ENCODE data around the gene MCAT.
"Not testable (repeated sequence)": the region's sequence is repeated elsewhere in the genome, so short reads cannot be mapped to it uniquely, and the experiment has no call there.

The MCAT gene

GRCh38 chr22:43118024-43118849 is 25.0 kb downstream of the MCAT start:
- no peak for DNase-seq

- DNase-seq: no peak
These were observed 26.3 kb downstream of the MCAT start for GRCh38 chr22:43116932-43117331.

- no peak for DNase-seq
These were observed 28.2 kb downstream of the MCAT start for GRCh38 chr22:43114958-43115357.

- DNase-seq: no peak
These were observed 29.5 kb downstream of the MCAT start for GRCh38 chr22:43113526-43114251.

GRCh38 chr22:43110927-43111623 is 32.1 kb downstream of the MCAT start:
- DNase-seq: no peak

GRCh38 chr22:43110444-43110926 is 32.7 kb downstream of the MCAT start, which contains the start of gene BIK:
BIK (plus strand) TSS chr22:43110750; CDS start chr22:43124023, 13,273 bp downstream.
- DNase-seq: no peak

GRCh38 chr22:43109921-43110443 is 33.2 kb downstream of the MCAT start:
- no peak for DNase-seq

- no peak for DNase-seq
These were observed 33.7 kb downstream of the MCAT start for GRCh38 chr22:43109511-43109910.

GRCh38 chr22:43106302-43106701 is 36.9 kb downstream of the MCAT start:
- no peak for DNase-seq

- DNase-seq: not testable (repeated sequence)
These were observed 38.2 kb downstream of the MCAT start for GRCh38 chr22:43104950-43105349.

GRCh38 chr22:43104056-43104625 is 39.1 kb downstream of the MCAT start:
- not testable (repeated sequence) for DNase-seq

GRCh38 chr22:43101306-43101705 is 41.9 kb downstream of the MCAT start:
- DNase-seq: no peak

- DNase-seq: no peak
These were observed 43.0 kb downstream of the MCAT start for GRCh38 chr22:43100225-43100624.

GRCh38 chr22:43099095-43099494 is 44.1 kb downstream of the MCAT start:
- DNase-seq: no peak

- no peak for DNase-seq
These were observed 44.8 kb downstream of the MCAT start for GRCh38 chr22:43098356-43098755.

- DNase-seq: no peak
These were observed 46.8 kb downstream of the MCAT start for GRCh38 chr22:43096420-43096819.

- no peak for DNase-seq
These were observed 48.6 kb downstream of the MCAT start for GRCh38 chr22:43094551-43094950.

- no peak for DNase-seq
These were observed 49.1 kb downstream of the MCAT start for GRCh38 chr22:43094085-43094484.

GRCh38 chr22:43092085-43092484 is 51.1 kb downstream of the MCAT start:
- DNase-seq: no peak

- peak; percentile 61 for DNase-seq
These were observed 52.9 kb downstream of the MCAT start for GRCh38 chr22:43090130-43090789.

GRCh38 chr22:43088984-43089717 is 54.0 kb downstream of the MCAT start, which contains the start of gene TTLL1:
TTLL1 (minus strand) TSS chr22:43089391; CDS start chr22:43075586, 13,805 bp downstream.
- peak; percentile 82 for DNase-seq
